Thyroid gland (tissue), 4 donors: ENCODE measurements around the gene GALNT1. TPM values are rescaled to one million over a fixed set of nuclear protein-coding genes. Genes with fewer than 3 reads are reported as not detected.

Experiments
- DNase-seq, 2 donors: peaks; one replicate each; pipeline ENCODE4 v3.0.0-alpha.2; 2019
- H3K27ac ChIP-seq, 3 donors: fragments of 200-600 bp; sonication (generic); 1 replicate in 2 of 3; 2 replicates in 1 of 3; pipeline ENCODE4 v1.5.1; 2016 to 2019; ENCODE audit warnings: mild to moderate bottlenecking in 1 of 3, moderate library complexity in 1 of 3
- H3K27me3 ChIP-seq: fragments of 200-600 bp; sonication (generic); one replicate; pipeline ENCODE4 v1.5.1; 2019
- H3K36me3 ChIP-seq, 2 donors: fragments of 200-600 bp; sonication (generic); one replicate each; pipeline ENCODE4 v1.5.1; 2016 to 2019
- H3K4me1 ChIP-seq, 2 donors: fragments of 200-600 bp; sonication (generic); one replicate each; pipeline ENCODE4 v1.5.1; 2017 to 2019
- H3K4me3 ChIP-seq, 3 donors: fragments of 200-600 bp; sonication (generic); replicated peaks in 1 of 3; 1 replicate in 2 of 3; 2 replicates in 1 of 3; pipeline ENCODE4 v1.5.1; 2016; ENCODE audit warnings: mild to moderate bottlenecking in 1 of 3
- H3K9me3 ChIP-seq: fragments of 200-600 bp; sonication (generic); one replicate; pipeline ENCODE4 v1.5.1; 2017
- POLR2A ChIP-seq, 2 donors: fragments of 450-650 bp; IDR thresholded peaks; one replicate each; pipeline ENCODE4 v1.6.1; 2017; ENCODE audit warnings: antibody characterized with exemption in 2 of 2, mild to moderate bottlenecking in 2 of 2, moderate library complexity in 1 of 2
- WGBS, 2 donors: methylation state at CpG; one replicate each; pipeline ENCODE4 v1.1.5; 2017; 5-methylcytosine and 5-hydroxymethylcytosine counted together
- intact Hi-C: fragments of 100-400 bp; cut with DNase I; formaldehyde crosslinking; loops from one replicate; pipeline ENCODE4 v1.15.1; 2023
- total RNA-seq, 4 donors: library from RNA; depleted of rRNA; stranded (reverse); fragments of >200 nt; gene quantifications; one replicate each; pipeline ENCODE4 v1.2.3, GENCODE V29; 2016
- TF ChIP-seq, protein P1 (sequence below), 6 experiments: fragments of 200-600 bp in 3 of 6; fragments of 450-650 bp in 3 of 6; sonication (generic) in 3 of 6; IDR thresholded peaks; one replicate each; pipeline ENCODE4 v1.5.1; 2016 to 2019; ENCODE audit warnings: antibody characterized with exemption in 6 of 6, mild to moderate bottlenecking in 2 of 6, inconsistent platforms in 1 of 6, moderate library complexity in 1 of 6

The GALNT1 gene
- total RNA-seq, 4 donors from 2014 or later, result 38.7 to 191 (median 46.3) TPM

DNA sequence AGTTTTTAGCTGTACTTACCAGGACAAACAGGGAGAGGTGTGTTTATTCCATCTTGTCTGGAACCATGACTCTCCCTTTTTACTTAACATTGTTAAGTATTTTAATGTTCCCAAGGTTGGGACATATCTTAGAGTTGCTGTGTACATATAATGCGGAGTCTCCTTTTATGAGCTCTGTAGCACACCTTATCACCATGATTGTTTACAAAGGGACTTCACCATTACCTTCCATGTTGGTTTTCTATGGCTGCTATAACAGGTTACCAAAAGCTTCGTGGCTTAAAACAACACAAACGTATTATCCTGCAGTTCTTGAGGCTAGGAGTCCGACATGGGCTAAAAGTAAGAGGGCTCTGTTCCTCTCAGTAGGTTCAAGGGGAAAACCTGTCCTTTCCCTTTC, 164.3 kb downstream of the GALNT1 start:
- no peaks in the 10 kb centered on the region for H3K36me3 ChIP-seq
- H3K27ac ChIP-seq, result no peak overlapping the region
- 70 to 78% methylated on average over 4 of the region's 4 CpGs for WGBS, 2 donors
- intact Hi-C loops, result no loop called here
- no peaks in the 10 kb centered on the region for H3K4me1 ChIP-seq
- H3K4me3 ChIP-seq, result no peak overlapping the region
- no peaks in the 10 kb centered on the region for H3K27me3 ChIP-seq
- no peak for DNase-seq
- H3K9me3 ChIP-seq, result no peaks in the 10 kb centered on the region
- TF ChIP-seq, protein P1, sequence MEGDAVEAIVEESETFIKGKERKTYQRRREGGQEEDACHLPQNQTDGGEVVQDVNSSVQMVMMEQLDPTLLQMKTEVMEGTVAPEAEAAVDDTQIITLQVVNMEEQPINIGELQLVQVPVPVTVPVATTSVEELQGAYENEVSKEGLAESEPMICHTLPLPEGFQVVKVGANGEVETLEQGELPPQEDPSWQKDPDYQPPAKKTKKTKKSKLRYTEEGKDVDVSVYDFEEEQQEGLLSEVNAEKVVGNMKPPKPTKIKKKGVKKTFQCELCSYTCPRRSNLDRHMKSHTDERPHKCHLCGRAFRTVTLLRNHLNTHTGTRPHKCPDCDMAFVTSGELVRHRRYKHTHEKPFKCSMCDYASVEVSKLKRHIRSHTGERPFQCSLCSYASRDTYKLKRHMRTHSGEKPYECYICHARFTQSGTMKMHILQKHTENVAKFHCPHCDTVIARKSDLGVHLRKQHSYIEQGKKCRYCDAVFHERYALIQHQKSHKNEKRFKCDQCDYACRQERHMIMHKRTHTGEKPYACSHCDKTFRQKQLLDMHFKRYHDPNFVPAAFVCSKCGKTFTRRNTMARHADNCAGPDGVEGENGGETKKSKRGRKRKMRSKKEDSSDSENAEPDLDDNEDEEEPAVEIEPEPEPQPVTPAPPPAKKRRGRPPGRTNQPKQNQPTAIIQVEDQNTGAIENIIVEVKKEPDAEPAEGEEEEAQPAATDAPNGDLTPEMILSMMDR (IDR thresholded peaks at IDR 0.05), result no peak

DNA sequence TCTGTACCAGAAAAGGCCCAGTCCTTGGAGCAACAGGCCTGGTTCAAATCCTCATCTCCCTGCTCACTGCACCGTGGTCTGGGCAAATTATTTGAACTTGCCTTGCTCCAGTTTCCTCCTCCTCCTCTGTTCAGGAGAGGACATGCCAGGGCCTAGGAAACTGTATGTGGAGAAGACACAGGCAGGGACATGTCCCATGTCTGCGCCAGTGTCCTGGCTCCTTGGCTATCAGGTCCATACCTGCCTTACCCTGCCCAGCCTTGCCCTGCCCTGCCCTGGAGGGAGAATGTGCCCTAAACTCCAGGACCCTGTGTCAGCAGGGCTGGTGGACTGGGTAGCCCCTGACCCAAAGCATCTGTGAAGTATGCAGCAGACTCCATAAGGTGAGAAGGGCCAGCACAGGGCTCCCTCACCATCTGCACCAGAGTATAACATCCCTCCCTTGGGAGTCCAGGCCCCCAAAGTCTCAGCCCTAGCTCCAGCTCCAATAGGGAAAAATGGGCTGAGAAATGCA, 165.3 kb downstream of the GALNT1 start:
- no peaks in the 10 kb centered on the region for H3K9me3 ChIP-seq
- DNase-seq, result no peak
- TF ChIP-seq, protein P1 (IDR thresholded peaks at IDR 0.05), result no peak
- no peak for TF ChIP-seq POLR2A (IDR thresholded peaks at IDR 0.05)
- no peaks in the 10 kb centered on the region for H3K4me1 ChIP-seq
- intact Hi-C loops, result no loop called here
- H3K27me3 ChIP-seq, result no peaks in the 10 kb centered on the region
- WGBS, 2 donors, result 88 to 89% methylated on average over 2 of the region's 2 CpGs
- no peak overlapping the region for H3K27ac ChIP-seq
- H3K36me3 ChIP-seq, result no peaks in the 10 kb centered on the region
- no peak overlapping the region for H3K4me3 ChIP-seq

DNA sequence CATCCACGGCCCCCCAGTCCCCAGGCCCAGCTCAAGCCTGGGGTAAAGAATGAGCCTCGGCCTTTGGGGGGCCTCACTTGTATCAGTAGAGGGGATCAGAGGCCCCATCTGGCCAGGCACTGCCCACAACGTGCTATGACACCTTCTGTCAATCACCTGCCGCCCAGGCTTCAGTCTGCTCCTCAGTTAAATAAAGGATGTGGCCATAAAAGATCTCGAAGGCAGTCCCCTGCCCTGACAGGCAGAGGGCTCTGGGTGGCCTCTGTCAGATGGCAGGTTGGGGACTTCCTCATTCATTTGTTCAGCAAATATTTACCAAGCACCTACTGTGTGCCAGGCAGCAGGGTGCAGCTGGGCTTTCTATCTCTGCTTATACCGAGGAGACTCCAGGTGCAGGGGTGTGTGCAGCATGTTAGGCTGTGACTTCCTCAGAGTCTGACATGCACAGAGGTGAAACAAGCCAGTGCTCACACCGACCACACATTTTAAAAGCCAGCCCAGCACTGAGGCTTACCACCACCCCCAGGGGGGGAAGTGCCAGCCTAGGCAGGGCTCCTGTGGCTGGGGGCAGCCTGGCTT, 166.4 kb downstream of the GALNT1 start:
- H3K27ac ChIP-seq, result no peak overlapping the region
- TF ChIP-seq, protein P1 (IDR thresholded peaks at IDR 0.05), result no peak
- TF ChIP-seq POLR2A (IDR thresholded peaks at IDR 0.05), result no peak
- H3K36me3 ChIP-seq, result no peaks in the 10 kb centered on the region
- no peaks in the 10 kb centered on the region for H3K4me1 ChIP-seq
- no peak for DNase-seq
- H3K9me3 ChIP-seq, result no peaks in the 10 kb centered on the region
- no peak overlapping the region for H3K4me3 ChIP-seq
- H3K27me3 ChIP-seq, result no peaks in the 10 kb centered on the region
- 55 to 65% methylated on average over 7 of the region's 7 CpGs for WGBS, 2 donors
- intact Hi-C loops, result no loop called here

DNA sequence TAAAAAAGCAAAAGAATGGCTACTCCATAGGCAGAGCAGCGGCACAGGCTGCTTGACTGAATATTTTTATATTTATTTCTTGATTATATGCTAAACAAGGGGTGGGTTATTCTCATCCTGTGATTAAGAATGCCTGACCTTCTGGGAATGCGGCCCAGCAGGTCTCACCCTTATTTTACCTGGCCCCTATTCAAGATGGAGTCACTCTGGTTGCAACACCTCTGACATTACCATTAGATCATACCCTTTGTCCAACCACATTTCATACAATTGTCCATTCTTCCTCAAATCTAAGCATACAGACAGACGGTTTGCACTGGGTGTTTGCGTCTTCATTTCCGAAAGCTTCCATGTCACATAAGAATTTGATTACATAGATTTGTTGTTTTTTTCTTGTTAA, 168.2 kb downstream of the GALNT1 start:
- Histone ChIP-seq H3K9me3 (no peaks in the 10 kb centered on the region), H3K27me3 (no peaks in the 10 kb centered on the region), H3K36me3 (no peaks in the 10 kb centered on the region), H3K27ac (no peak overlapping the region), H3K4me1 (no peaks in the 10 kb centered on the region), H3K4me3 (no peak overlapping the region)
- no peak for DNase-seq
- 91% methylated on average over 5 of the region's 5 CpGs for WGBS, 2 donors
- TF ChIP-seq, protein P1 (IDR thresholded peaks at IDR 0.05), result no peak
- no peak for TF ChIP-seq POLR2A (IDR thresholded peaks at IDR 0.05)
- intact Hi-C loops, result loop anchor here (5.0 to 10.0 kb wide), 2 partner anchors 203 to 535 kb away; no protein-coding TSS in a partner anchor

DNA sequence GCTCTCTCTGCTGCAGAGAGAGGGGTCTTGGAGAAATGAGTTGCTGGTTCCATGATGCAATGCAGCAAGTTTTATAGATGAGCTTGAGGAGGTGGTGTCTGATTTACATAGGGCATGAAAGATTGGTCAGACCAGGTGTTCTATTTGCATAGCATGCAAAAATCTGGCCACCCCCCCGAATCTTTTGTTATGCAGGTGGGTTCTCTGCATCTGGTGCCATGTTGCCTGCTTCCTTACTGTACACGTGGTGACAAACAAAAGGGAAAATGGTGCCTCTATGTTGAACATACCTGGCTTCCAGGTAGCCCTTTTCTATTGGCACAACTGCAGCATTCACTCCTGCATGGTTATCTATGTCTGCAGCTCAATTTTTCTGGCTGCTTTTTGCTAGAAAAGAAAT, 169.4 kb downstream of the GALNT1 start:
- no peaks in the 10 kb centered on the region for H3K36me3 ChIP-seq
- TF ChIP-seq POLR2A (IDR thresholded peaks at IDR 0.05), result no peak
- TF ChIP-seq, protein P1 (IDR thresholded peaks at IDR 0.05), result no peak
- DNase-seq, result no peak
- H3K27me3 ChIP-seq, result no peaks in the 10 kb centered on the region
- intact Hi-C loops, result loop anchor here (5.0 to 10.0 kb wide), 2 partner anchors 201 to 534 kb away; no protein-coding TSS in a partner anchor
- no peak overlapping the region for H3K27ac ChIP-seq
- no peak overlapping the region for H3K4me3 ChIP-seq
- 44 to 74% methylated on average over 2 of the region's 2 CpGs for WGBS, 2 donors
- no peaks in the 10 kb centered on the region for H3K4me1 ChIP-seq
- no peaks in the 10 kb centered on the region for H3K9me3 ChIP-seq
